Testis (tissue), 3 donors: Measurements from ENCODE around the gene ZMYND19. TPM values are rescaled to one million over a fixed set of nuclear protein-coding genes. Genes with fewer than 3 reads are reported as not detected.
A peak's percentile ranks its signal among the peaks of the same experiment; 100 is the strongest.
"Not testable (repeated sequence)": the region's sequence is repeated elsewhere in the genome, so short reads cannot be mapped to it uniquely, and the experiment has no call there.

Experiments
- DNase-seq: peaks from one replicate; pipeline ENCODE4 v3.0.0-alpha.2; 2019
- H3K27ac ChIP-seq, 2 donors: fragments of 200-600 bp; sonication (generic); one replicate each; pipeline ENCODE4 v1.5.1; 2019
- H3K27me3 ChIP-seq: fragments of 200-600 bp; sonication (generic); one replicate; pipeline ENCODE4 v1.5.1; 2019
- H3K36me3 ChIP-seq: fragments of 200-600 bp; sonication (generic); one replicate; pipeline ENCODE4 v1.5.1; 2017; ENCODE audit warnings: low read depth; ENCODE audit errors: missing control alignments
- H3K4me1 ChIP-seq: fragments of 200-600 bp; sonication (generic); one replicate; pipeline ENCODE4 v1.5.1; 2019
- H3K4me3 ChIP-seq, 2 donors: fragments of 200-600 bp; sonication (generic); one replicate each; pipeline ENCODE4 v1.5.1; 2017 to 2019
- H3K9me3 ChIP-seq: fragments of 200-600 bp; sonication (generic); one replicate; pipeline ENCODE4 v1.5.1; 2017
- CTCF ChIP-seq, 3 experiments: fragments of 450-650 bp in 2 of 3; fragments of 200-600 bp in 1 of 3; sonication (generic) in 1 of 3; IDR thresholded peaks; one replicate each; pipeline ENCODE4 v1.5.1; 2016 to 2019; ENCODE audit warnings: antibody characterized with exemption in 3 of 3, mild to moderate bottlenecking in 2 of 3, moderate library complexity in 1 of 3
- POLR2A ChIP-seq: fragments of 450-650 bp; IDR thresholded peaks from one replicate; pipeline ENCODE4 v1.6.1; 2017; ENCODE audit warnings: antibody characterized with exemption, mild to moderate bottlenecking, moderate library complexity
- WGBS, 2 donors: methylation state at CpG; one replicate each; pipeline ENCODE4 v1.1.5; 2018; 5-methylcytosine and 5-hydroxymethylcytosine counted together
- intact Hi-C: fragments of 100-400 bp; cut with DNase I; formaldehyde crosslinking; loops from one replicate; pipeline ENCODE4 v1.15.1; 2023; ENCODE audit warnings: low total_unique reads
- polyA plus RNA-seq: library from polyadenylated mRNA; stranded (reverse); fragments of 350-450 nt; fragmentation: Illumina TruSeq; extraction: RNeasy Lipid Tissue Mini Kit (QIAGEN cat#74804); gene quantifications from one replicate; pipeline ENCODE4 v1.2.3, GENCODE V29; 2014; ENCODE audit warnings: low read depth, low replicate concordance; ENCODE audit not compliant: insufficient read depth
- total RNA-seq, 2 donors: library from RNA; depleted of rRNA; stranded (reverse); fragments of >200 nt; gene quantifications; one replicate each; pipeline ENCODE4 v1.2.3, GENCODE V29; 2016

The ZMYND19 gene
- total and polyA plus RNA-seq, 3 donors from 2014 or later: 72.2 to 81.0 (median 73.8) TPM

- H3K4me1 ChIP-seq: peaks cover 19% of the 10 kb centered on the region
- no peaks in the 10 kb centered on the region for H3K36me3 ChIP-seq
- H3K27ac ChIP-seq: no peak overlapping the region
- 66% methylated on average over 23 of the region's 23 CpGs for WGBS, 2 donors
- H3K4me3 ChIP-seq: no peak overlapping the region
- TF ChIP-seq POLR2A: no peak
- no peak for TF ChIP-seq CTCF (IDR thresholded peaks at IDR 0.05)
- H3K27me3 ChIP-seq: no peaks in the 10 kb centered on the region
- no peaks in the 10 kb centered on the region for H3K9me3 ChIP-seq
- peak; percentile 36 for DNase-seq
- intact Hi-C loops: no loop called here
Measured at GRCh38 chr9:137632230-137633161, 42.2 kb upstream of the ZMYND19 start.

GRCh38 chr9:137631345-137632229 lies 41.3 kb upstream of the ZMYND19 start:
- peaks cover 19% of the 10 kb centered on the region for H3K4me1 ChIP-seq
- no peaks in the 10 kb centered on the region for H3K9me3 ChIP-seq
- H3K27me3 ChIP-seq: no peaks in the 10 kb centered on the region
- TF ChIP-seq CTCF (IDR thresholded peaks at IDR 0.05) (no peak), POLR2A (no peak)
- no peaks in the 10 kb centered on the region for H3K36me3 ChIP-seq
- intact Hi-C loops: no loop called here
- no peak overlapping the region for H3K4me3 ChIP-seq
- DNase-seq: no peak
- WGBS, 2 donors: 81% methylated on average over 16 of the region's 16 CpGs
- H3K27ac ChIP-seq: no peak overlapping the region

GRCh38 chr9:137630679-137631078 lies 40.4 kb upstream of the ZMYND19 start:
- DNase-seq: no peak
- 27 to 29% methylated on average over 4 of the region's 4 CpGs for WGBS, 2 donors
- Histone ChIP-seq H3K4me1 (peaks cover 19% of the 10 kb centered on the region), H3K36me3 (no peaks in the 10 kb centered on the region), H3K9me3 (no peaks in the 10 kb centered on the region), H3K27ac (peak overlapping the region in 1 of 2 donors; percentile 39), H3K4me3 (no peak overlapping the region), H3K27me3 (no peaks in the 10 kb centered on the region)
- intact Hi-C loops: no loop called here
- TF ChIP-seq POLR2A (no peak), CTCF (IDR thresholded peaks at IDR 0.05) (no peak)

- no peak for DNase-seq
- intact Hi-C loops: no loop called here
- peaks cover 19% of the 10 kb centered on the region for H3K4me1 ChIP-seq
- H3K27me3 ChIP-seq: no peaks in the 10 kb centered on the region
- WGBS, 2 donors: 43 to 58% methylated on average over 1 of the region's 1 CpG
- no peak for TF ChIP-seq POLR2A
- no peak for TF ChIP-seq CTCF (IDR thresholded peaks at IDR 0.05)
- no peak overlapping the region for H3K4me3 ChIP-seq
- H3K36me3 ChIP-seq: no peaks in the 10 kb centered on the region
- no peaks in the 10 kb centered on the region for H3K9me3 ChIP-seq
- H3K27ac ChIP-seq: no peak overlapping the region
Measured at GRCh38 chr9:137630126-137630525, 39.8 kb upstream of the ZMYND19 start.

GRCh38 chr9:137627406-137627805 lies 37.1 kb upstream of the ZMYND19 start:
- DNase-seq, H3K4me3 ChIP-seq, H3K27ac ChIP-seq, H3K9me3 ChIP-seq, H3K27me3 ChIP-seq, H3K36me3 ChIP-seq, intact Hi-C loops: not testable (repeated sequence)
- peaks cover 20% of the 10 kb centered on the region for H3K4me1 ChIP-seq
- WGBS, 2 donors: 95 to 97% methylated on average over 14 of the region's 14 CpGs
